Central memory CD4-positive, alpha-beta T cell (primary cell): Measurements from ENCODE around the gene LY6G5B.

Experiments used
- DNase-seq: peaks from one replicate; pipeline ENCODE4 v3.0.0; 2022

LY6G5B gene

GRCh38 chr6:31642798-31643570 is 26.8 kb upstream of the LY6G5B start:
- DNase-seq = no peak

- no peak for DNase-seq
These were observed 25.8 kb upstream of the LY6G5B start for GRCh38 chr6:31643818-31644454.

GRCh38 chr6:31645325-31645724 is 24.5 kb upstream of the LY6G5B start:
- DNase-seq = no peak

- no peak for DNase-seq
These were observed 18.1 kb upstream of the LY6G5B start for GRCh38 chr6:31651602-31652191.

- DNase-seq = no peak
These were observed 16.7 kb upstream of the LY6G5B start for GRCh38 chr6:31652925-31653724.

- DNase-seq = no peak
These were observed 15.0 kb upstream of the LY6G5B start for GRCh38 chr6:31654574-31655348.

GRCh38 chr6:31655349-31656237 is 14.2 kb upstream of the LY6G5B start, which contains the start of gene APOM:
Gene APOM, plus strand, starts transcription at chr6:31655894. Its CDS starts 73 bp downstream, at chr6:31655967.
- no peak for DNase-seq

GRCh38 chr6:31657406-31658157 is 12.2 kb upstream of the LY6G5B start:
- DNase-seq = peak; percentile 20

GRCh38 chr6:31658158-31658688 is 11.6 kb upstream of the LY6G5B start:
- no peak for DNase-seq

GRCh38 chr6:31658983-31659648 is 10.7 kb upstream of the LY6G5B start:
- no peak for DNase-seq

- DNase-seq = peak; percentile 23
These were observed 10.0 kb upstream of the LY6G5B start for GRCh38 chr6:31659649-31660380.

GRCh38 chr6:31660381-31661261 is 9.2 kb upstream of the LY6G5B start, which contains the start of gene C6orf47:
Gene C6orf47, minus strand, starts transcription at chr6:31660778. Its CDS starts 831 bp downstream, at chr6:31659947.
- DNase-seq = peak; percentile 62

GRCh38 chr6:31661262-31662123 is 8.3 kb upstream of the LY6G5B start:
- DNase-seq = no peak

GRCh38 chr6:31662124-31662723 is 7.6 kb upstream of the LY6G5B start:
- no peak for DNase-seq

GRCh38 chr6:31663126-31663960 is 6.4 kb upstream of the LY6G5B start:
- no peak for DNase-seq
